Mucosa of descending colon (tissue), 3 donors: ENCODE measurements around the gene CADPS. TPM values are rescaled to one million over a fixed set of nuclear protein-coding genes. Genes with fewer than 3 reads are reported as not detected.

Experiments used
- ATAC-seq: fragments of 200-7000 bp; cut with Tn5 transposase; one replicate; pipeline ENCODE4 v1.9.1; 2020; ENCODE audit warnings: mild to moderate bottlenecking, moderate library complexity
- DNase-seq, 3 donors: peaks; one replicate each; pipeline ENCODE4 v3.0.0-alpha.2; 2020
- H3K36me3 ChIP-seq: fragments of 200-600 bp; one replicate; pipeline ENCODE4 v1.8.0; 2021; ENCODE audit warnings: low read depth, mild to moderate bottlenecking
- H3K4me1 ChIP-seq: fragments of 200-600 bp; one replicate; pipeline ENCODE4 v1.8.0; 2021; ENCODE audit warnings: low read depth, mild to moderate bottlenecking
- H3K4me3 ChIP-seq: fragments of 200-600 bp; one replicate; pipeline ENCODE4 v1.8.0; 2021; ENCODE audit warnings: mild to moderate bottlenecking
- H3K9me3 ChIP-seq: fragments of 200-600 bp; one replicate; pipeline ENCODE4 v1.8.0; 2021; ENCODE audit warnings: mild to moderate bottlenecking
- CTCF ChIP-seq: fragments of 200-600 bp; IDR thresholded peaks from one replicate; pipeline ENCODE4 v1.8.0; 2022; ENCODE audit warnings: antibody characterized with exemption, mild to moderate bottlenecking
- intact Hi-C, 2 donors: fragments of 100-400 bp; cut with DNase I in 1 of 2; cut with micrococcal nuclease in 1 of 2; formaldehyde crosslinking; loops; one replicate each; pipeline versions ENCODE4 v1.11.0 to v1.11.1; 2022; cut with DNase I, micrococcal nuclease
- total RNA-seq, 3 donors: library from RNA; stranded (reverse); fragmentation: NEBNext Ultra II Directional in 2 of 3; extraction: Animal tissue kit (Norgen Biotek cat#: 25700) in 2 of 3; gene quantifications; one replicate each; pipeline versions ENCODE4 v1.2.1 to v1.2.4, GENCODE V29; 2021 to 2023
- donor health status: DM: no; HTN: no; CAD: no; lungs with moderate emphysema.
- donor health status: DM: no; HTN: no; CAD: no.
- donor health status: DM: no; HTN: yes; CAD: no.

CADPS gene
- total RNA-seq, 3 donors from 2014 or later: 3.7 to 6.2 (median 6.1) TPM

- intact Hi-C loops: no loop called here
- H3K9me3 ChIP-seq: no peaks in the 10 kb centered on the region
- DNase-seq (no peak), ATAC-seq (no peak)
- no peak for TF ChIP-seq CTCF
- H3K36me3 ChIP-seq: no peaks in the 10 kb centered on the region
- H3K4me1 ChIP-seq: no peaks in the 10 kb centered on the region
- no peak overlapping the region for H3K4me3 ChIP-seq
Observed at GRCh38 chr3:62551556-62551955, 323.7 kb downstream of the CADPS start.

- DNase-seq (no peak), ATAC-seq (no peak)
- TF ChIP-seq CTCF: no peak
- Histone ChIP-seq H3K36me3 (no peaks in the 10 kb centered on the region), H3K4me3 (no peak overlapping the region), H3K4me1 (no peaks in the 10 kb centered on the region), H3K9me3 (no peaks in the 10 kb centered on the region)
- intact Hi-C loops: no loop called here
Observed at GRCh38 chr3:62550439-62550838, 324.8 kb downstream of the CADPS start.

GRCh38 chr3:62548528-62549205 lies 326.5 kb downstream of the CADPS start:
- TF ChIP-seq CTCF: no peak
- intact Hi-C loops: no loop called here
- no peaks in the 10 kb centered on the region for H3K9me3 ChIP-seq
- DNase-seq: no peak
- H3K4me1 ChIP-seq: no peaks in the 10 kb centered on the region
- H3K4me3 ChIP-seq: no peak overlapping the region
- H3K36me3 ChIP-seq: no peaks in the 10 kb centered on the region
- no peak for ATAC-seq

- H3K4me3 ChIP-seq: no peak overlapping the region
- H3K9me3 ChIP-seq: no peaks in the 10 kb centered on the region
- DNase-seq: no peak
- no peaks in the 10 kb centered on the region for H3K36me3 ChIP-seq
- no peak for TF ChIP-seq CTCF
- no peak for ATAC-seq
- intact Hi-C loops: no loop called here
- H3K4me1 ChIP-seq: no peaks in the 10 kb centered on the region
Observed at GRCh38 chr3:62546266-62546665, 328.9 kb downstream of the CADPS start.

- H3K4me3 ChIP-seq: no peak overlapping the region
- no peak for TF ChIP-seq CTCF
- DNase-seq: no peak
- intact Hi-C loops: no loop called here
- no peaks in the 10 kb centered on the region for H3K4me1 ChIP-seq
- no peaks in the 10 kb centered on the region for H3K36me3 ChIP-seq
- no peak for ATAC-seq
- no peaks in the 10 kb centered on the region for H3K9me3 ChIP-seq
Observed at GRCh38 chr3:62542185-62542584, 333.0 kb downstream of the CADPS start.

GRCh38 chr3:62539762-62540161 lies 335.5 kb downstream of the CADPS start:
- Histone ChIP-seq H3K36me3 (no peaks in the 10 kb centered on the region), H3K4me1 (no peaks in the 10 kb centered on the region), H3K9me3 (no peaks in the 10 kb centered on the region), H3K4me3 (no peak overlapping the region)
- ATAC-seq: no peak
- TF ChIP-seq CTCF: no peak
- DNase-seq: no peak
- intact Hi-C loops: no loop called here
